NCI-H2029 treated with DMSO at 0.1 percent for 48 hours (cell line): ENCODE measurements around the gene PIK3C2A.
"Not testable (repeated sequence)": the region's sequence is repeated elsewhere in the genome, so short reads cannot be mapped to it uniquely, and the experiment has no call there.

ENCODE experiments used
- DNase-seq: peaks from one replicate; lab custom pipeline; 2025; lab: John Stamatoyannopoulos, UW

Gene PIK3C2A, protein sequence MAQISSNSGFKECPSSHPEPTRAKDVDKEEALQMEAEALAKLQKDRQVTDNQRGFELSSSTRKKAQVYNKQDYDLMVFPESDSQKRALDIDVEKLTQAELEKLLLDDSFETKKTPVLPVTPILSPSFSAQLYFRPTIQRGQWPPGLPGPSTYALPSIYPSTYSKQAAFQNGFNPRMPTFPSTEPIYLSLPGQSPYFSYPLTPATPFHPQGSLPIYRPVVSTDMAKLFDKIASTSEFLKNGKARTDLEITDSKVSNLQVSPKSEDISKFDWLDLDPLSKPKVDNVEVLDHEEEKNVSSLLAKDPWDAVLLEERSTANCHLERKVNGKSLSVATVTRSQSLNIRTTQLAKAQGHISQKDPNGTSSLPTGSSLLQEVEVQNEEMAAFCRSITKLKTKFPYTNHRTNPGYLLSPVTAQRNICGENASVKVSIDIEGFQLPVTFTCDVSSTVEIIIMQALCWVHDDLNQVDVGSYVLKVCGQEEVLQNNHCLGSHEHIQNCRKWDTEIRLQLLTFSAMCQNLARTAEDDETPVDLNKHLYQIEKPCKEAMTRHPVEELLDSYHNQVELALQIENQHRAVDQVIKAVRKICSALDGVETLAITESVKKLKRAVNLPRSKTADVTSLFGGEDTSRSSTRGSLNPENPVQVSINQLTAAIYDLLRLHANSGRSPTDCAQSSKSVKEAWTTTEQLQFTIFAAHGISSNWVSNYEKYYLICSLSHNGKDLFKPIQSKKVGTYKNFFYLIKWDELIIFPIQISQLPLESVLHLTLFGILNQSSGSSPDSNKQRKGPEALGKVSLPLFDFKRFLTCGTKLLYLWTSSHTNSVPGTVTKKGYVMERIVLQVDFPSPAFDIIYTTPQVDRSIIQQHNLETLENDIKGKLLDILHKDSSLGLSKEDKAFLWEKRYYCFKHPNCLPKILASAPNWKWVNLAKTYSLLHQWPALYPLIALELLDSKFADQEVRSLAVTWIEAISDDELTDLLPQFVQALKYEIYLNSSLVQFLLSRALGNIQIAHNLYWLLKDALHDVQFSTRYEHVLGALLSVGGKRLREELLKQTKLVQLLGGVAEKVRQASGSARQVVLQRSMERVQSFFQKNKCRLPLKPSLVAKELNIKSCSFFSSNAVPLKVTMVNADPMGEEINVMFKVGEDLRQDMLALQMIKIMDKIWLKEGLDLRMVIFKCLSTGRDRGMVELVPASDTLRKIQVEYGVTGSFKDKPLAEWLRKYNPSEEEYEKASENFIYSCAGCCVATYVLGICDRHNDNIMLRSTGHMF (N-terminal part only)

DNA sequence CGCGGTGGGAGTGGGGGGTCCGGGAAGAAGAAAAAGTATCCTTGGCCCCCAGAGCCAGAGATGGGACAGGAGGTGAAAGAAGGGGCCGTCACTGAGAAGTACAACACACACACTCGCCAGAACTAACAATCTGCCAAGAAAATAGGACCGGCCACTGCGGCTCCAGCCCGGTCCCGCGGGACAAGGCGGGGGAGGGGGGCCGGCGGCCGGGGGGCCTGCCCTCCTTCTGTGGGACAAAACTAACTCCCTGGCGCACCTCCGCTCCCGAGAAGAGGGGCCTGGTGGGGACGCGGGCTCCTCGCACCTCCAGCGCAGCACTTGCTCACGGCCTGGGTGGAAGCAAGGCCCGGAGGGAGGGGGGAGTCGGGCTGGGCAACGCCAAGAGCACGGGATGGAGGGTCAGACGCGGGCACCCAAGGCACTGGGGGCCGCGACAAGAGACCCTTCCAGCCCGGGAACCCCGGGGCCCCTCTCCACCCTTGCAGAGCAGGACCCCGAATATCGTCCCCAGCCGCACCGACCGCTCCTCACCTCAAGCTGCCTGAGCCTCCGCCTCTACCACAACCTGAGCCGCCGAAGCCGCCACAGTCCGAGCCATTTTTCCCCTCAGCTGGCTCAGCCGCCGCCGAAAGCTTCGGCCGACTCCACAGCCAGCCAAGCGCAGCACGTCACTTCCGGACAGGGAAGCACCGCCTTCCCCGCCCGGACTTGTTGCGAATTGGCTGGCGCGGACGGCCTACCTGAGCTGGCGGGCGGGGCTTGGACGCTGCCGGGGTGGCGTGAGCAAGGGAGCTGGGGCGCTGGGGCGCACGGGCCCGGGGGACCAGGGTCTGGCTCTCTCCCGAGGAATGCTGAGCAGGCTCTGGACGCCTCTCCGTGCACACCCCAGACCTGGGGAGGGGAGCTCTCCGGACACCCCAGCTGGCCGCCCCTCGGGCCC is at the start of gene PIK3C2A:
TSS of gene PIK3C2A (minus strand) at position 670 of the 940 bp plus-strand sequence. CDS start 38,245 bp downstream, outside the sequence.
- peak; percentile 70 for DNase-seq

DNA sequence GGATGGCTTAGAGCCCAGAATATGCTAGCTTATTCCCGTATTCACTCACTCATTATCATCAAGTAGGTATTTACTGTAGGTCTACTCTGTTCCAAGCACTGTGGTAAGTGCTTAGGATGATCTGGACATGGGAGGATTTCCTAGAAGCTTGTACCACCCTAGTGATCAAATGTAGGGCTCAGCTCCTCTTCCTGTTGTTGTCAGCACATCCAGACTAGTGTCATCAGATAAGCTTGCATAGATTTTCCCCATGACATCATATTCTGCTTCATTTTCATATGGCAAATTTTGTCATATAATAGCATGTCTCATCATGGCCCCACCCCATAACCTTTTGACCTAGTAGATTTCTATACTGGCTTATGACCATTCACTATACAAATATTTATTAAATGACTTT is 49.4 kb upstream of the PIK3C2A start:
- no peak for DNase-seq

DNA sequence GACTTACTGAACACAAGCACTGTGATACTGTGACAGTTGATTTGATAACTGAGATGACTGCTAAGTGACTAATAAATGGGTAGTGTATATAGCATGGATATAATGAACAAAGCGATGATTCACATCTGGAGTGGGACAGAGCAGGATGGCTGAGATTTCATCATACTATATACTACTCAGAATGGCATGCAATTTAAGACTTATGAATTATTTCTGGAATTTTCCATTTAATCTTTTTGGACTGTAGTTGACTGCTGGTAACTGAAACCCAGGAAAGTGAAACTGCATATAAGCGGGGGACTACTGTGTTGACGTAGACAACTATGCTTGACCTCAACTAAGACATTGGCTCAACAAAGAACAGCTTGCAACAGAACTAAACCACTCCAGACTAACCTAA is 48.7 kb upstream of the PIK3C2A start:
- no peak for DNase-seq

DNA sequence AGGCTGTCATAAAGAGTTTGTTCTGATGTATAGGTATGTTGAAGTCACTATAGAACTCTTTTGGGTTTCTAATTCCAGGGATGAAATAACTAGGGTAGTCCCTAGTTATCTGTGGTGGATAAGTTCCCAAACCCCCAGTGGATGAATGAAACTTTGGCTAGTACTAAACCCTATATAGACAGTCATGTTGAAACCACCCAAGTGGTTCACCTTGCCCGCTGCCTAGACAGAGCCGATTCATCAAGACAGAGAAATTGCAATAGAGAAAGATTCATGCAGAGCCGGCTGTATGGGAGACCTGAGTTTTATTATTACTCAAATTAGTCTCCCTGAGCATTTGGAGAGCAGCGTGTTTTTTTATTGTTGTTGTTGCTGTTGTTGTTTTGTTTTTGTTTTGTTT is 44.9 kb upstream of the PIK3C2A start:
- DNase-seq: no peak

DNA sequence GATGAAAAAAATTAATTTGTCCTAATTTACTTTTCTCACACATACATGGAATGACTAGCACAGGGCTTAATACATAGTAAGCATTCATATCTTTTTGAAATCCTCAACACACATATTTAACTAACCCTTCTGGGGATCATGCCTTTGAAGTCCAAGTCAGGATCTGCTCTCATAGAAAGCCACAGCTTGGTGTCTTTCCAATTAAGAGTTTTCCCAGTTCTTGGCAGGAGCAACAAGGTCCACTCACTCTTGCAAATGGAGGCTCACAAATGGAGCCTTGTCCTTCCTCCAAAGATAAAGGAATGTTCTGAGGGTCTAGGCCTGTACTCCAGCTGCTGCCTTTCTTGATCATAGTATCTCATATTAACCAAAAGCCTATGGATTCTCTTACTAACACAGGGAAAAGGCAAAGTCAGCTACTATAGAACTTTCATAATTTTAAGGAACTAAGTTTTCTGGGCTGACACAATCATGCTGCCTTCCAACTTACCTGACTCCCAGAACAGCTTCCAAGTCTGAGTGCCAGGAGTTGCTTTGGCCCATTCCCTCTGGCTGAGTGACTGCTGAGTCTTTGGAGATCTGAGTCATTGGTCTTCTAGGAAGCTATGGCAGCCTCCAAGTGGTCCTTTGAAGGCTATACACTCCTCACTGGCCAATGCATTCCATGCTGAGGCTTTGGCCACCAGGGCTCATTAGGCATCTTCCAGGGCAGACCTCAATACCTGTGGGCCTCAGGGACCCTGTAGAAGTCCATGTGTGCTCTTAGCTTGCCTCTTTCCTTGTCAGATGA is 43.0 kb upstream of the PIK3C2A start:
- DNase-seq: no peak

DNA sequence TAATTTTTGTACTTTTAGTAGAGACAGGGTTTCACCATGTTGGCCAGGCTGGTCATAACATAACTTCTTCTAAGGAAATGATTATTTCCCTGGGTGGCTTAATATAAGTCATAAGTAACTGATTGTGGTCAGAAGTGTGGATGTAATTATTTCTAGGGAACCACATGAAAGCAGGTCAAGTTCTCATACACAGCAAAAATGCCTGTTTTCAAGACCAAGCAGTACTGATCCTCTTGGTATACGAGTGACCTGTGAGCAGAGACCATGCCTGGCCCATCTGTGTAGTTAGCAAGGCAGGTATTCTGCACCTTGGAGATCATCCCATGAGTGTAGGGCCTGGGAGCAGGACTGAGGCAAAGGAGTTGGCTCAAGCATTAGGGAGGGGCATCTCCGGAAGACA is 36.3 kb upstream of the PIK3C2A start:
- no peak for DNase-seq

DNA sequence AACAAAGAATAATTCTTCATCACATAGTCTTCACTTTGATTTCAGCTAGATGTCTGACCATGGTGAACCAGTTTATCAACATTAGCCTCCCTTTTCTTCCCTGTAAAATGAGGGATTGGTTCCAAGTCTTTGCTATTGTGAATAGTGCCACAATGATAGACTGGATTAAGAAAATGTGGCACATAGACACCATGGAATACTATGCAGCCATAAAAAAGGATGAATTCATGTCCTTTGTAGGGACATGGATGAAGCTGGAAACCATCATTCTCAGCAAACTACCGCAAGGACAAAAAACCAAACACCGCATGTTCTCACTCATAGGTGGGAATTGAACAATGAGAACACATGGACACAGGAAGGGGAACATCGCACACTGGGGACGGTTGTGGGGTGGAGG is 35.2 kb upstream of the PIK3C2A start:
- not testable (repeated sequence) for DNase-seq

DNA sequence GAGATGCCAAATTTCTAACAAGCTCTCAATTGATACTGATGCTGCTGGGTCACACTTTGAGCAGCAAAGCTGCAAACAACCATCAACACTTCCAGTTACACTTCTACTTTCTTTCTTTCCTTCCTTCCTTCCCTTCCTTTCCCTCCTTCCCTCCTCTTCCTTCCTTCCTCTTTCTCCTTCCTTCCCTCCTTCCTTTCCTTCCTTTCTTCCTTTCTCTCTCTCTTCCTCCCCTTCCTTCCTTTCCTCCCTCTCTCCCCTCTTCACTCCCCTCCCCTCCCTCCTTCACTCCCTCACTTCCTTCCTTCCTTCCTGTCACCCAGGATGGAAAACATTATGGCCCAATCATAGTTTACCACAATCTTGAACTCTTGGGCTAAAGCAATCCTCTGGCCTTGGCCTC is 33.0 kb upstream of the PIK3C2A start:
- DNase-seq: no peak

DNA sequence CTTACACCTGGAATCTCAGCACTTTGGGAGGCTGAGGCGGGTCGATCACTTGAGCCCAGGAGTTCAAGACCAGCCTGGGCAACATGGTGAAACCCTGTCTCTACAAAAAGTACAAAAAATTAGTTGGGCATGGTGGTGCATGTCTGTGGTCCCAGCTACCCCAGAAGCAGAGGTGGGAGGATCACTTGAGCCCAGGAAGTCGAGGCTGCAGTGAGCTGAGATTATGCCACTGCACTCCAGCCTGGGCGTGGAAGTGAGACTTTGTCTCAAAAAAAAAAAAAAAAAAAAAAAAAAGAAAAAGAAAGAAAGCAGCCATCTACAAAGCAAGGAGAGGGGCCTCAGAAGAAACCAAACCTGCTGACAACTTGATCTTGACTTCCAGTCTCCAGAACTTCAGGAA is 32.1 kb upstream of the PIK3C2A start:
- DNase-seq: not testable (repeated sequence)

DNA sequence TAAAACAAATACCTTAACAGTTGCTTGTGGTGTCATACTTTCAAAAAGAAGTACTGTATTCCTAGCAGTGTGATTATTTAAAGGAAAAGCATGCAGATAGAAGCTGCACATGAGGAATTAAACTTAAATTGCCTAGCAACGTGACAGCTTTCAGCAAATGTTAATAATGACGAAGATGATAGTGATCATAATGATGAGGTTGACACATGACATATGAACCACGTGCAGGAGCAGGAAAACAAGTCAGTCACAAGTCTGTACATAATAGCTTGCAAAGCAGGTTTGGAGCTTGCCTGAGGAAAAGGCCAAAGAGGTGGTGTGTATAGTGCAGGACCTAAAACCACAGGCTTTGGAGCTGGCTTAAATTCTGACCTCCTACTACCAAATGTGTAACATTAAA is 30.6 kb upstream of the PIK3C2A start:
- no peak for DNase-seq

DNA sequence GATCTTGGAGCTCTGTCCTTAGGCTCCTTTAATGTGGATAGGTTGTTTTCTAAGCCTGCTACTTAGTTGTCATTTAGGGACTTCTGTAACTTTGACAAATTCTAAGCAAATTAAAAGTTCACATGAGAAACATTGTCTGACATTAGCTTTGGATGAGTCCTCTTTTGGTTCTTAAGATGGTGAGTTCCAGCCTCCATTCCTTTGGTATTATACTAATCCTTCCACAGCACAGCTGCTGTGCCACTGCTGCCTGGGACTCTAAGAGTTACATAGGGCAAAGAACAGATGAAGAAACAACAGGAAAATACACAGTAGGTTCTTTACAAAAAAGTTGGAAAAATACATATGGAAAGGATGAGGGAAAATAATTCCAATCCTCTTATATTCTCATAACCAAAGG is 25.3 kb upstream of the PIK3C2A start:
- no peak for DNase-seq

DNA sequence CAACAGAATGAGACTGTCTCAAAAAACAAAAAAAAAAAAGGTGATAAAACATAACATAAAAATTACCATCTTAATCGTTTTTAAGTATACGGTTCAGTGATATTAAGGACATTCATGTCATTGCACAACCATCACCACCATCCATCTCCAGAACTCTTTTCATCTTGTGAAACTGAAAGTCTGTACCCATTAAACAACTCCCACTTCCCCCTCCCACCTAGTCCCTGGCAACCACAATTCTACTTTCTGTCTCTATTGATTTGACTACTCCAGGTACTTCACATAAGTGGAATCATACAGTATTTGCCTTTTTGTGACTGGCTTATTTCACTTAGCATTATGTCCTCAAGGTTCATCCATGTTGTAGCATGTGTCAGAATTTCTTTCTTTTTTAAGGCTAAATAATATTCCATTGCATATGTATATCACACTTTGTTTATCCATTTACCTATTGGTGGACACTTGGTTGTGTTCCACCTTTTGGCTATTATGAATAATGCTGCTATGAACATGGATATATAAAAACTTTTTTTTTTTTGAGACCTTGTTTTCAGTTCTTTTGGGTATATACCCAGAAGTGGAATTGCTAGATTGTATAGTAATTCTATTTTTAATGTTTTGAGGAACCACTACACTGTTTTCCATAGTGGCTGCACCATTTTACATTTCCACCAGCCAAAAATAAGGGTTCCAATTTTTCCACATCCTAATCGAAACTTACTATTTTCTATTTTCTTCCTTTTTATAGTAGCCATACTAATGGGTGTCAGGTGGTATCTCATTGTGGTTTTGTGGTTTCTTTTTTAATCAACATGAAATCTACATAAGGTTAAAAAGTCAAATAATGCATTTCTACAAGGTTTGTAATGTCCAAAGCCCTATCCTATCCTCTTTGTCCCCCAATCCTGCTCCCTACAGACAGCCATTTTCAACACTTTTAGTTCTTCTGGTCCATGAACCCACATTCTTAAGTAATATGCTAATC is 23.4 kb upstream of the PIK3C2A start:
- DNase-seq: no peak

DNA sequence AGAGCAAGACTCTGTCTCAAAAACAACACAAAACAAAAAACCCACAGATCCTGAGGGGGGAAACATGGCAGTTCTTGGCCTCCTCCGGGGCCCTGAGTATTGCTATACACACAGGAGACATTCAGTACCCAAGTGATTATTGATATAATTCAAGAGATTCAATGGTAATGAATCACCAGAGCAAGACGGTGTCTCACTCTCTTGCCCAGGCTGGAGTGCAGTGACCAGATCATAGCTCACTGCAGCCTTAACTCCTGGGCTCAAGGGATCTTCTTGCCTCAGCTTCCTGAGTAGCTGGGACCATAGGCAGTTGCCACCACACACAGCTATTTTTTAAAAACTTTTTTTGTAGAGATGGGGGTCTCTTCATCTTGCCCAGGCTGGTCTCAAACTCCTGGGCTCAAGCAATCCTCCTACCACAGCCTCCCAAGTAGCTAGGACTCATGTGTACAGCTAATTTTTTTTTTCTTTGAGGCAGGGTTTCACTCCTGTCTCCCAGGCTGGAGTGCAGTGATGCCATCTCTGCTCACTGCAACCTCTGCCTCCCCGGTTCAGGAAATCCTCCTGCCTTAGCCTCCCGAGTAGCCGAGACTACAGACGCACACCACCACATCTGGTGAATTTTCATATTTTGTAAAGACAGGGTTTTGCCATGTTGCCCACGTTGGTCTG is 21.8 kb upstream of the PIK3C2A start:
- DNase-seq: no peak

DNA sequence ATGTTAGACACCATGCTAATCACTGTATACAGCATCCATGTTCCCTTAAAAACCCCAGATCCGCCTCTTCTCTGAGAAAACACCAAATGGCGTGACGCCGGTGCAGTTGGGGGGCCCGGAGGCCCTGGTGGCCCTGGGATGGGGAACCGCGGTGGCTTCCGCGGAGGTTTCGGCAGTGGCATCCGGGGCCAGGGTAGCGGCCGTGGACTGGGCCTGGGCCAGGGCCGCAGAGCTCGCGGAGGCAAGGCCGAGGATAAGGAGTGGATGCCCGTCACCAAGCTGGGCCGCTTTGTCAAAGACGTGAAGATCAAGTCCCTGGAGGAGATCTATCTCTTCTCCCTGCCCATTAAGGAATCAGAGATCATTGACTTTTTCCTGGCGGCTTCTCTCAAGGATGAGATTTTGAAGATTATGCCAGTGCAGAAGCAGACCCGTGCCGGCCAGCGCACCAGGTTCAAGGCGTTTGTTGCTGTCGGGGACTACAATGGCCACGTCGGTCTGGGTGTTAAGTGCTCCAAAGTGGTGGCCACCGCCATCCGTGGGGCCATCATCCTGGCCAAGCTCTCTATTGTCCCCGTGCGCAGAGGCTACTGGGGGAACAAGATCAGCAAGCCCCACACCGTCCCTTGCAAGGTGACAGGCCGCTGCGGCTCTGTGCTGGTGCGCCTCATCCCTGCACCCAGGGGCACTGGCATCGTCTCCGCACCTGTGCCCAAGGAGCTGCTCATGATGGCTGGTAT is 20.6 kb upstream of the PIK3C2A start:
- DNase-seq: not testable (repeated sequence)

DNA sequence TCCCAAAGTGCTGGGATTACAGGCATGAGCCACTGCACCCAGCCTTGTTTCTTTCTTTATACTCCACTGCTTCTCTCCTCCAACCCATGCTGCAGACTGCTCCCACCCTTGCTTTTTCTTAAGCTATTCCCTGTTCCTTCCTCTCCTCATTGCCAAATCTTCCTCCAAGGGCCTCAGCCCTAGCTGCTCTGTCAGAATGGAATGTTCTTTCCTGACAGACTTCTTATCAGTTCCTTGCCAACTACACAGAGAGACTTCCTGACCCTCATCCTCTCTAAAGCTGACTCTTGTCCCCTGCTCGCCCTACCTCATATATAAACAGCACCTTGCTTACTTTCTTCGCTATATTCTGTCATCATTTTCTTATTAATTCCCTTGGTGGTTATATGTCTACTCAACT is 16.9 kb upstream of the PIK3C2A start:
- DNase-seq: no peak

DNA sequence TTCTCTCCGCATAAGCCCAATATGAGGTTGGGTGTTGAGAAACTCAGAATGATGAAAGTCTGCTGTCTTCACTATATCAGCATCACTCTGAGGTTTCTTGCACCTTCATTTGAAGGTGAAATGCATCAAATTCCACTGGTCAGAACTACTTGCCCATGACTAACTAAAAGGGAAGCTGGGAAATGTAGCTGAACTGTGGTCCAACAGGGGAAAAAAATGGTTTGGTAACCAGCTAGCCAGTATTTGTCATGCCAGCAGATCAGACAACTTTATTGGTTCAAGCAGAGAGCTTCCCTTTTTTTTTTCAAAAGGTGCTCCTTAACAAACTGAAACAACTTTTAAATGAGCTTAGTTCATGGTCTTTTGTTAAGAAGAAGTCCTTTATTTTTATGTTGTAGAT is 14.2 kb upstream of the PIK3C2A start:
- DNase-seq: no peak

DNA sequence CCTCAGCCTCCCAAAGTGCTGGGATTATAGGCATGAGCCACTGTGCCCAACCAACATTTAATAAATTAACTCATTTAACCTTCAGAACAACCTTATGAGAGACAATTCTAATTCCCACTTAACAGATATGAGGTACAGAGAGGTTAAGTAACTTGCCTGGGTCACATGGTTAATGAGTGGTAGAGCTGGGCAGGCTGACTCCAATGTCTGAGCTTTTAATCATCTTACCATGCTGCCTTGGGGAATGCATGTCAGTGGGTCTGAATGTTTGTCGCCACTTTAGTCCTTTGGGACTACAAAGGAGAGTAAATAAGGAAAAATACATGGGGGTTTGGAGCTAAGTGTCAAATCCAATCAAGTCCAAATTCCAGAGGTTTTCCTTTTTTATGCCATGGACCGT is 11.2 kb upstream of the PIK3C2A start:
- no peak for DNase-seq

DNA sequence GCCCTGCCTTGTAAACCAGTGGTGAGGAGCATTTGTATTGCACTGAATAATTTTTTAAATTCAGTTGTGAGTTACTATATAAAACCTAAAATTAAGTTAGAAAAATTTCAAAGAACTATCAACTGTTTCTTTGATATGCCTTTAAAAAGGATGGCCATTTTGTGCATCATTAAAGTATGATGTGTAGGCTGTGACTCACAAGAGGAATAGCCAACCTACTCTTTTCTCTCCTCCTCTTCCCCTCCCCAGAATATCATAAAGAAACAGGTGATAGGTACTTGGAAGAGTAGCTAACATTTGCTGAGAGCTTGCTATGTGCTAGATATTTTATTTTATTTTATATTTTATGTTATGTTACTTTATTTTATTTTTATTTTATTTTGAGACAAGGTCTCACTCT is 10.6 kb upstream of the PIK3C2A start:
- no peak for DNase-seq
